HG02943 (cell line): ENCODE measurements around the gene KRT81.
"Not testable (repeated sequence)": the region's sequence is repeated elsewhere in the genome, so short reads cannot be mapped to it uniquely, and the experiment has no call there.

Experiments
- ATAC-seq: cut with Tn5 transposase; IDR thresholded peaks from one replicate; pipeline ENCODE4 v1.9.1; 2021; ENCODE audit warnings: mild to moderate bottlenecking, low read depth, moderate library complexity; ENCODE audit not compliant: unreplicated experiment

Gene KRT81

DNA sequence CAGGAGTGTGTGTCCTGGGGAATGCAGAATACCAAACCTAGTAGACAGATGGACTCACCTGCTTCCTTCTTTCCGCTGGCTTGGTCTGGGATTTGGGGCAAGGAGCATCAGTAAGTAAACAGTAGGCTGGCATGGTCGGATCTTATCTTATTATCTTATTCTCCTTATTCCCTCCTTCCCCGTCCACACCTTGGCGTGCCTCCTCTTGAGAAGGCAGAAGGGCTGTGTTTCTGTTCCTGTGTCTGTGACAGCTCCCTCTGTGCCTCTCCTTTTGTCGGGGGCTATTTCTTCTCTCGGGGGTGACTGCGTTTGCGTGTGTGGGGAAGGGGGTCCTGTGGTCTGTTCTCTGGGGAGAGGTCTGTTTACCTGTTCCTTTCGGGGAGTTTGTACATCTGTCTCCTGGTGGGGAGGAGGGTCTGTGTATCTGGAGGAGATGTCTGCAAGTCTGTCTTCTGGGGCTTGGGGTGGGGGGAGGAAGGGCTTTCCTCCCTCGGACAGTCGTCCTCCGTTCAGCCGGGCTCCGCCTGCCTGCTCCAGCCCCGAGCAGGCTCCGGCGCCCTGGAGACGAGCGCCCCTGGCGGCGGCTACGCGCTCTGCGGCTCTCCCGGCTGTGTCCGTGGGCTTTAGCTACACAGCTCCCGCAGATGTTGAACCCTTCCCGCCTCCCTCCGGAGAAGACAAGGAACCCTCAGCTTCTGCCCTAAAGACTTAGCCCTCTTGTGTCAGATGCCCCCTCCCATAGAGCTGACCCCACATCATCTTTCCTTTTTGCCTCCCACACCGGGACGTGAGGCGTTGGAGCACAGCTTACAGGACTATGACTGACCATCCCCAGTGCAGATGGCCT, 12.5 kb downstream of the KRT81 start:
- ATAC-seq: no peak

DNA sequence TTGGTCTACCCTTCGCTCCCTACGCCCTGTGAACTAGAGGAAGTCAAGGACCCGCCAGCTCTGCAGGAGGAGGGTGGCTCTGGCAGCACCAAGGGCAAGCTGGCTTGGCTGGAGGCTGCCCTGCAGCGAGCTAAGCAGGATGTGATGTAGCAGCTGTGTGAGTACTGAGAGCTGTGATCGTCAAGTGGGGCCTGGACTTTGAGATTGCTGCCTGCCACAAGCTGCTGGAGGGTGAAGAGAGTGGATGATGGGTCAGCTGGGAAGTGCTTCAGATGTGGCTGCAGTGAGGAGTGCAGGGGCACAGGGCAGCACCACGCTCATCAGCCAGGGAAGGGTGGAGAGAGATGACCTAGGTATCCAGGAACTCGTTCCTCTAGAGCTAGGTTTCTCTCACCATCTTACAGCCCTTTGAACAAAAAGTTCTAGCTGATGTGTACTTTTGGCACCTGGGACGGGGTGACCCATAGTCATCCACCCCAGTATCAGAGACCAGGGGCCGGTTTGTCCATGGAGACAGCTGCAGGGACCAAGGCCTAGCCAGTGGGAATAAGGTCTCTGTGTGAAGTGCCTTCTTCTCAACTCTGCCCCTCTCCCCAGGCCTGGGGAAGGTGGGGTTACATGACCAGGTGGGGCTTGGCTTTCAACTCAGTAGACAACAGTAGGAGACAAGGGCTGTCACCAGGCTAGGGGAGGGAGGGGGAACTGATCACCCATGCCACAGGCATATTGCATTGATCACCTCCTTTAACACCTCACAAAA, 13.7 kb downstream of the KRT81 start:
- no peak for ATAC-seq

- no peak for ATAC-seq
Observed at GRCh38 chr12:52275686-52276085, 15.6 kb downstream of the KRT81 start.

- no peak for ATAC-seq
Observed at GRCh38 chr12:52274521-52275120, 16.7 kb downstream of the KRT81 start, which contains the start of gene KRT86. Gene KRT86 (plus strand): TSS chr12:52274645. CDS start chr12:52301917, 27,272 bp downstream.

DNA sequence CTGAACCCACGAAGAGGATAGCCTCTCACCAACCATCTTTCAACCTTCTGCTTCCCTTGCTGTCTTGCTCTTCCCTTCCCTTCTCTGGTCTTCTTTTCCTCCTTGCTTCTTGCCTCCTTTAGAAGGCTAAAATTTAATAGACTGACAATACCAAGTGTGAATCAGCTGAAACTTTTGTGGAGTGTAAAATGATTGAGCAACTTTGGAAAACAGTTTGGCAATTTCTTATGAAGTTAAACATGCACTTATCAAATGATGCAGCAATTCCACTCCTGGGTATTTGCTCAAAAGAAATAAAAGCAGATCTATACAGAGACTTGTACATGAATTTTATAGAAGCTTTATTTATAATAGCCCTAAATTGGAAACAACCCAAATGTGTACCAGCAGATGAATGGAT, 20.2 kb downstream of the KRT81 start:
- ATAC-seq: no peak

- no peak for ATAC-seq
Observed at GRCh38 chr12:52270541-52271070, 20.7 kb downstream of the KRT81 start.

- no peak for ATAC-seq
Observed at GRCh38 chr12:52268212-52268611, 23.1 kb downstream of the KRT81 start.

- no peak for ATAC-seq
Observed at GRCh38 chr12:52267699-52268098, 23.6 kb downstream of the KRT81 start.

- ATAC-seq: no peak
Observed at GRCh38 chr12:52267266-52267665, 24.1 kb downstream of the KRT81 start.

DNA sequence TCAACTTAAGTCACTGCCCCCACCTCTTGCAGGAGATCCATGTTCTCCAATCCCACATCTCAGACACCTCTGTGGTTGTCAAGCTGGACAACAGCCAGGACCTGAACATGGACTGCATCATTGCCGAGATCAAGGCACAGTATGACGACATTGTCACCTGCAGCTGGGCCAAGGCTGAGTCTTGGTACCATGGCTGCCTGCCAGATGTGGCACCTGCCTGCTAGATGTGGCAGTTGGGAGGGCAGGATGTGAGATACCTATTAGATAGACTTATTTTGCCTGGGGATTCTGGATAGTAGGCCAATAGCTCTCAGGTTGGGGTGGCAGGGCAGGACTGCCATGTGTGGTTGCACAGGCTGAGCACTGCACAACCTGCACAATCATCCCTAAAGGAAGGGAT, 24.8 kb downstream of the KRT81 start:
- ATAC-seq: no peak

GRCh38 chr12:52264435-52264825, 26.9 kb downstream of the KRT81 start:
- no peak for ATAC-seq

GRCh38 chr12:52263761-52264434, 27.4 kb downstream of the KRT81 start:
- ATAC-seq: no peak

DNA sequence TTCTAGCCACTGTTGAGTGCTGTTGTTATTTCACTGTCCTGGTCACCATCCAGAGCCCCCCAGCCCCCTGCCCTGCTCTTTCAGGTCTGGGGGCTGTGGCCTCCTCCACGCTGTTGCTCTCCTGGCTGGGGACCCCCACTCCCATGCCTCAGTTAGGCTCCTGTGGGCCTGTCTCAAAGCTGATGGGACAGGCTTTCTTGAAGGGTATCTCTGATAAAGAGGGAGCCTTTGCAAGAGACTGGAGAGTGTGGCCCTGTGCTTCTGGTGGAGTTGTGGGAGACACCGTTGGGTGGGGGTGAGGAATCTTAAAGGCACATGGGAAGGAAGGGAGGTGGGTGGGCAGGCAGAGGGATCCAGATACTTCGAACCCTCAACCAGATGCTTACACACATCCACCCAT, 29.0 kb downstream of the KRT81 start:
- ATAC-seq: no peak

DNA sequence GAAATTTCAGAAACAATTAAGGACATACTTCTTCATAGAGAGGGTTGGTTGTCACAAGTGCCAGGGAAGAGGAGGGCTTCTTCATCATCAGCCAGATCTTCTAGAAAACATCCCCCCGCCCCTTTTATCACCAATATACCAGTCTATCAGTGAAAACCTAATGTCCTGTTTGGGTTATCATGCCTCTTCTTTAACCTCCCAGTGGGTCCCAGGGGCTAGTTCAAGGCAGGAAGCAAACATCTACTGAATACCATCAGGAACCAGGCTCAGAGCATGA, 30.2 kb downstream of the KRT81 start:
- ATAC-seq: no peak

- no peak for ATAC-seq
Observed at GRCh38 chr12:52260361-52261207, 30.8 kb downstream of the KRT81 start.

DNA sequence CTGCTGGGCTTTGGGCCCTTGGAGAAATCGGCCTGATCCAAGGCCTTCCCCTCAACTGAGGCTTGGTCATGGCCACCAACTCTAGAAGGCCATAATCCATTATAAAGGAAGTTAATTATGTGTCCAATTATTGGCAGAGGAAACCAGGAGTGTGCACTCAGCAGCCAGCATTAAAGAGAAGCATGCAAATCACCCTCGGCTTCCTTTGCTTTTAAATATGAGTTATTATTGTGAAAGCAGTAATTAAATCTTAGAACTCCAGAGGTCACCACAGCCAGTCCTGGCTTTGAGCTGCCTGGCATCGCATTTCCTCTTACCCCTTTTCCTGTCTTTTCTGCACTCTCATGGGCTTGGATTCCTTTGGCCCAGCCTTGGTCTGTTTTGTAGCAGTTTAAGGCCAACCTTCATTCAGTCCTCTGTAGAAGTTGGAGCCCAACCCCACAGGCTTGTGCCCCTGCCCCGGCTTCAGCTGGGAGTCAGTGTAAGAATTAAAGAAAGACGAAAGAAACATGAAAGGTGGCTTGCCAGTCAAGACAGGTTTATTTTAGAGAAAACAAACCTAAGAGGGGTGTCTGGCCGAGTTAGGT, 31.6 kb downstream of the KRT81 start:
- no peak for ATAC-seq

DNA sequence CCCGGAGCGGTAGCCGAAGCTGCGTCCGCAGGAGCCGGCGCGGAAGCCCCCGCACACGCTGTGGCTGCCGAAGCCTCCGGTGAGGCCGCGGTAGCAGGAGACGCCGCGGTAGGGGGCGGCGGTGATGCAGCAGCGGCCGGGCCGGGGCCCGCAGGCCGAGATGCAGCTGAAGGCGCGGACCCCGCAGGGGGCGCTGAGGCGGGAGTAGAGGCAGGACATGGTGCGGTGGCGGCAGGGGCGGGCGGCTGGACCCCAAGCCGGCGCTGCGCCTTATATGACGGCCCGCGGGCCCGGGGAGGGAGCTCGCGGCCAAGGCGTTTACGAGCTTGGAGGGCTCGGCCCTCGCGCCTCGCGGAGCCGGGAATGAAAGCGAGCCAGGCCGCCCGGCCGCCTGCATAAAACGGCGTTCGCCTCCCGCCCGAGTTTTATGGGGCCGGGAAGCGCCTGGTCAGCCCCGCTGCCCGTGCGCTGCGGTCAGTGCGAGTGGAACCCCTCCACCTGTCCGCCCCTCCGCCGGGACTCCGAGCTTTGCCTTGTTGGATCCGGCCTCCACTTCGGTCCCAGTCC, 32.9 kb downstream of the KRT81 start:
- ATAC-seq: no peak

GRCh38 chr12:52257922-52258321, 33.4 kb downstream of the KRT81 start:
- not testable (repeated sequence) for ATAC-seq

DNA sequence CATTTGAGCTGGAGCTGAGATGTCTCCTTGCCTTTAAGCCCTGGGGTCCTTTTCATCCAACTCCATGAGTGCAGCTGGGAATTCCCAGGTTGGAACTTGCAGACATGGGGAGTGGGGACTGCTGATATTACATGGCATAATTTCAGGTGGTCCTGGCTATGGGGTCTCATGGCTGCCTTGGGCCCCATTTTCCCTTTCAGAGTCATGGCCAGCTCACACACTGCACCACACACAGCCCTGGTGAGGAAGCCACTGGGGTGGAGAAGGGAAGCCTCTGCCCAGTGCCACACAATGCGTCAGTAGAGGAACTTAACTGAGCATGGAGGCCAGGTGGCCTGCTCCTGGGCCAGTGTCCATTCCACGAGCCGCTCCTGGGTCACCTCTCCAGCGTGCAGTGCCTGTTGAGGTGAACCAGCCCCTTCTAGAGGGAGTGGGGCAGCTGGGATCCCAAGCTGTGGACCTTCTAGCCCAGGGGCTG, 34.2 kb downstream of the KRT81 start:
- no peak for ATAC-seq
